HG03060 (cell line): ENCODE data around the gene IQGAP2.

ENCODE experiments used
- ATAC-seq: cut with Tn5 transposase; IDR thresholded peaks from one replicate; pipeline ENCODE4 v1.9.1; 2021; ENCODE audit warnings: low read depth, moderate number of reproducible peaks; ENCODE audit not compliant: unreplicated experiment

IQGAP2 gene

GRCh38 chr5:76474377-76474776 is 71.3 kb downstream of the IQGAP2 start:
- ATAC-seq, result no peak

GRCh38 chr5:76475385-76475784 is 72.3 kb downstream of the IQGAP2 start:
- no peak for ATAC-seq

GRCh38 chr5:76475936-76476335 is 72.9 kb downstream of the IQGAP2 start:
- no peak for ATAC-seq

- no peak for ATAC-seq
Measured at GRCh38 chr5:76476474-76477038, 73.5 kb downstream of the IQGAP2 start.

GRCh38 chr5:76477061-76477460 is 74.0 kb downstream of the IQGAP2 start:
- no peak for ATAC-seq

- no peak for ATAC-seq
Measured at GRCh38 chr5:76477571-76477970, 74.5 kb downstream of the IQGAP2 start.

GRCh38 chr5:76479281-76479680 is 76.2 kb downstream of the IQGAP2 start:
- no peak for ATAC-seq

- no peak for ATAC-seq
Measured at GRCh38 chr5:76479973-76480667, 77.0 kb downstream of the IQGAP2 start.

GRCh38 chr5:76482984-76483383 is 79.9 kb downstream of the IQGAP2 start:
- ATAC-seq, result no peak

GRCh38 chr5:76483433-76483832 is 80.3 kb downstream of the IQGAP2 start:
- ATAC-seq, result no peak

- no peak for ATAC-seq
Measured at GRCh38 chr5:76483881-76484280, 80.8 kb downstream of the IQGAP2 start.

GRCh38 chr5:76485511-76485910 is 82.4 kb downstream of the IQGAP2 start:
- ATAC-seq, result no peak

GRCh38 chr5:76487386-76487785 is 84.3 kb downstream of the IQGAP2 start:
- no peak for ATAC-seq

GRCh38 chr5:76487821-76488220 is 84.7 kb downstream of the IQGAP2 start:
- no peak for ATAC-seq

GRCh38 chr5:76488969-76489368 is 85.9 kb downstream of the IQGAP2 start:
- ATAC-seq, result no peak

GRCh38 chr5:76489877-76490688 is 87.0 kb downstream of the IQGAP2 start:
- ATAC-seq, result no peak

- no peak for ATAC-seq
Measured at GRCh38 chr5:76490960-76491359, 87.9 kb downstream of the IQGAP2 start.

GRCh38 chr5:76492819-76493189 is 89.7 kb downstream of the IQGAP2 start:
- ATAC-seq, result no peak

- no peak for ATAC-seq
Measured at GRCh38 chr5:76493190-76493837, 90.2 kb downstream of the IQGAP2 start.

- no peak for ATAC-seq
Measured at GRCh38 chr5:76494201-76494600, 91.1 kb downstream of the IQGAP2 start.

- no peak for ATAC-seq
Measured at GRCh38 chr5:76495870-76496269, 92.8 kb downstream of the IQGAP2 start.
